GM12872 (cell line): ENCODE results near the gene KLHL17.

Experiments used
- CTCF ChIP-seq: IDR thresholded peaks from 3 replicates; pipeline ENCODE4 v1.5.1; 2011; ENCODE audit warnings: low read depth, mild to moderate bottlenecking, low read length, moderate library complexity; ENCODE audit not compliant: insufficient read depth

Gene KLHL17

GRCh38 chr1:966135-966703, 5.8 kb downstream of the KLHL17 start, which contains the start of gene PLEKHN1:
Gene PLEKHN1 (plus strand): TSS chr1:966482. CDS start chr1:966532, 50 bp downstream.
- no peak for TF ChIP-seq CTCF

- TF ChIP-seq CTCF = no peak
Observed at GRCh38 chr1:966704-967300, 6.4 kb downstream of the KLHL17 start.

DNA sequence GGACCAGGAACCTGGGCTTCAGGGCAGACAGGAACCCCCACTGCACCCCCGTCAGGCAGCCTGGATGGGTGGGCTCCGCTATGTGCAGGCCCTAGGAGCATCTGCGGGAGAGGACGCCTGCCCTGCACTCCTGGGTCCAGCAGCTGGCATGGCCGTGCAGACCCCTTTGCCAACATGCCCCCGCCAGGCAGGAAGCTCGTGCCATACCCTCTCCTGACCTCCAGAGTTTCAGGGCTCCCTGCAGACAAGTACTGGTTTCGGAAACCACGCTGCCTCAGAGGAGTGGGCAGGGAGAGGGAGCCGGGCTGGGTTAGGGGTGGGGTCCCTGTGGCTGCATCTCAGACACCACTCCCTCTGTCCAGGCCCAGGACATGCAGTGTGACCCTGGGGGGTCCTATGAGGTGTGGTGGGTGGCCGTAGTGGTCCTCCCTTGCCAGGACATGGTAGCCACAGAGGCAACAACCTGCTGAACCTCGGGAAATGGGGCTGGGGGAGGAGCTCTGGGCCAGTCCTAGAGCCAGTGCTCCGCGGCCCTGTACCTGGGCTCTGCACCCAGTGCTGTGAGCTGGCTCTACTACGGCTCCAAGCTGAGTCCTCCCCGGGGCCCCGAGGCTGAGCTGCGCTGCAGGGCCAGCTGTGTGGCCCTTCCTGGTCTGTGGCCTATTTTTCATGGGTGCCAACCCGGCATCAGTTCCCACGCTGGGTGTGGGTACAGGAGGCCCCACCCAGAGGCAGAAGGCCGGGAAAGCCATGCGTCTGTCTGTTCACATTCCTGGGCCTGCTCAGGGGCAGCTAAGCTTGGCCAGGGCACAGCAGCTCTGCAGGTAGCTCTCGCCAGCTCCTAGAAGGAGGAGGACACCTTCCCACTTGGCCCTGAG, 7.3 kb downstream of the KLHL17 start:
- TF ChIP-seq CTCF = no peak

GRCh38 chr1:969260-969855, 9.0 kb downstream of the KLHL17 start:
- TF ChIP-seq CTCF = no peak

GRCh38 chr1:970242-970972, 10.0 kb downstream of the KLHL17 start:
- no peak for TF ChIP-seq CTCF

- TF ChIP-seq CTCF = no peak
Observed at GRCh38 chr1:970973-971730, 10.8 kb downstream of the KLHL17 start.
